SHP77 treated with DMSO at 0.1 percent for 48 hours (cell line): ENCODE results near the gene TEDC2.
"Not testable (repeated sequence)": the region's sequence is repeated elsewhere in the genome, so short reads cannot be mapped to it uniquely, and the experiment has no call there.

Experiments used
- DNase-seq: peaks from one replicate; lab custom pipeline; 2025; lab: John Stamatoyannopoulos, UW

TEDC2 gene

DNA sequence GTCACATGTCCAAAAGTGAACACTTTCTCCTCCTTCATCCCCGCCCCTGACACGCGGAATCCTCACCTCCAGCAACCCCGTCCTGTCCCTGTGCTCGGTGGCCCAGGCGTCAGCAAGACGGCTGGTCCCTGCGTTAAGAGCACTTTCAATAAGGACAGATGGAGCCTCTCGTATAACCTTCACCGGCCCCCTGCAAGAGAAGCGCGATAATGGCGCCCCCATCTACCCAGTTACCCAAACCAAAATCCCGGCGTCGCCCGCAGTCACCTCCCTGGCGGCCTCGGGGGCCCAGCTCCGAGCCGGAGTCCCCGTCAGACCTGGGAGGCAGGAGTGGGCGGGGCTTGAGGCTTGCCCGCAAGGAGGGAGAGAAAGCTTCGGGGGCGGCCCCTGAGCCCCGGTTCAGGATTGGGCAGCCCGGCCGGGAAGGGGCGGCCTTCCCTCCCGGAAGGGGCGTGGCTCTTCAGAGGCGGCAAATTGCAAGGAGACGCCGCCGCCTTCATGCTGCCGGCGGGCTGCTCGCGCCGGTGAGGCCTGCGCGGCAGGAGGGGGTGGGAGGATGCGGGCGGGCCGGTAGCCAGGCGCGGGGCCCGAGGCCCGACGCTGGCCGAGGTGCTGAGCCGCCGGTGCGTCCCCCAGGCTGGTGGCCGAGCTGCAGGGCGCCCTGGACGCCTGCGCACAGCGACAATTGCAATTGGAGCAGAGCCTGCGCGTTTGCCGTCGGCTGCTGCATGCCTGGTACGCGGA, at the start of gene TEDC2:
Gene TEDC2 (plus strand): TSS at position 463 of the 744 bp plus-strand sequence. CDS start 36 bp downstream, at position 499.
- DNase-seq, result peak; percentile 83

GRCh38 chr16:2415085-2415484, 44.8 kb upstream of the TEDC2 start:
- no peak for DNase-seq

DNA sequence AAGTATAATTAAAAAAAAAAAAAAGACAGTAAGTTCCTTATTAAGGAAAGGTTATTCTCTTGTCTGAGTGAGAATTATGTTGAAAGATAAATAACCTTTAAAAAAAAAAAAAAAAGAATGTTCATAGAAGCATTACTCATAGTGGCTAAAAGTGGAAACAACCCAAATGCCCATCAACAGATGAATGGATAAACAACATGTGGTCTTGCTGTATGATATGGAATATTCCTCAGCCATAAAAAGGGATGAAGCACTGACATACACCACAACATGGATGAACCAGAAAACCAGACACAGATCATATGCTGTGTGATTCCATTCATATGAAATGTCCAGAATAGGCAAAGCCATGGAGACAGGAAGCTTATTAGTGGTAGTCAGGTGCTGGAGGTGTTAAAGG, 39.9 kb upstream of the TEDC2 start:
- no peak for DNase-seq

DNA sequence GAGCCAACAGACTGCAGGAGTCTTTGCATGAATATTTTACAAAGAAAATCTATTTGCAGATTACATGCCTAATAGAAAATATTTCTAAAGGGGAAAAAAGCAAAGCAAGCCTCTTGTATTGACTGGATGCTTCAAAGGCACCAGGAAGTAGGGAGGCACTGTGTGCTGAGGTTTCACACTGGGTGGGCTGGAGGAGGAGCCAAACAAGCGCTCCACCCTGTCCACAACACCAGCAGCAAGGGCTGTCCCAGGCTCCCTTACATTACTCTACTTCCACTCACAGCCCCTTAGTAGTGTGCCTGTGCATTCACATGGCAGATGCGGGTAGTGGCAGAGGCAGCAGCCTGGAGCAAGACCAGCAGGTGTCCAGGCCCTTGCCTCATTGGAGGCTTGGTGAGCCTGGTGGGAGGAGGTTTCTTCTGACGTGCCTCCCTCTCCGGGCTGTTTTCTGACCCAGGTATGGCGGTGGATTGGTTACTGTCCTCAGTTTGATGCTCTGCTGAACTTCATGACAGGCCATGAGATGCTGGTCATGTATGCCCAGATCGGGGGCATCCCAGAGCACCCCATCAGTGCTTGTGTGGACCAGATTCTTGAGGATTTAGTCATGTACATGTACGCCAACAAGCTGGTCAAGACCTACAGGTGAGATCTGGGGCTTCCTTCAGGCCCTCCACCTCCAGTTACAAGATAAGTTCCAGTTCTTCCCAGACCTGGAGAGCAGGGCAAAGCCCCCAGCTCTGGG, 37.6 kb upstream of the TEDC2 start:
- DNase-seq, result peak; percentile 56

DNA sequence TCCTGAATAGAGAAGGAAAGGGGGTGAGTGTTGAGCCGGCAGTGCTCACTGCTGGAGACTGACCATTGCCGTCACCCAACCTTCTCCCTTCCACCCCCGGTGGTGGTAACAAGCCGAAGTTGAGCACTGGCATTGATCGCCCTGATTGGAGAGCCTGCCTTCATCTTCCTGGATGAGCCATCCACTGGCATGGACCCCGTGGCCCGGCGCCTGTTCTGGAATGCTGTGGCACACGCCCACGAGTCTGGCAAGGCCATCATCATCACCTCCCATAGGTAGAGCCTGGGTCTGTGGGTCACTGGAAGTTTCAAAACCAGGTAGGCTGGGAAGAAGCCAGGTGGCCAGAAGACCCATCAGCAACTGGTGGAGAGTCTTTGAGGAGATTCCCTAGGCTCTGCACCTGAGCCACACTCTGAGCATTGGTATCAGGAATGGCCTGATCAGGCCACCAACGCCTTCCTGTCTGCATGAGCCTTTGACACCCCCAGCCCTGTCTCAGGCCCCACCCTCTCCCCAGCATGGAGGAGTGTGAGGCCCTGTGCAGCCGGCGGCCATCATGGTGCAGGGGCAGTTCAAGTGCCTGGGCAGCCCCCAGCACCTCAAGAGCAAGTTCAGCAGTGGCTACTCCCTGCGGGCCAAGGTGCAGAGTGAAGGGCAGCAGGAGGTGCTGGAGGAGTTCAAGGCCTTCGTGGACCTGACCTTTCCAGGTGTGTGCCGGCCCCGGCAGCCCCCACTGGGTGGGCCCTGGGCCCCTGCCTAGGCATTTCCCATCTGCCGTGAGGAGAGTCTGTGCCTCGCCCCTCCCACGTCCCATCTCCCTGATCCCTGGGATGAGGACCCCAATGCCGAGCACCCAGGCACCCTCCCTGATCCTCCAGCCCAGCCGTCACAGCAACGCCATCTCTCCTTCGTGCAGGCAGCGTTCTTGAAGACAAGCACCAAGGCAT, 35.6 kb upstream of the TEDC2 start:
- DNase-seq, result no peak

GRCh38 chr16:2425008-2425518, 34.8 kb upstream of the TEDC2 start:
- no peak for DNase-seq

- no peak for DNase-seq
Measured at GRCh38 chr16:2425825-2426430, 34.0 kb upstream of the TEDC2 start.

- DNase-seq, result no peak
Measured at GRCh38 chr16:2426941-2427361, 33.0 kb upstream of the TEDC2 start.

- DNase-seq, result no peak
Measured at GRCh38 chr16:2427526-2427925, 32.4 kb upstream of the TEDC2 start.

GRCh38 chr16:2428051-2428783, 31.7 kb upstream of the TEDC2 start:
- peak; percentile 10 for DNase-seq

GRCh38 chr16:2428784-2429033, 31.2 kb upstream of the TEDC2 start:
- no peak for DNase-seq

DNA sequence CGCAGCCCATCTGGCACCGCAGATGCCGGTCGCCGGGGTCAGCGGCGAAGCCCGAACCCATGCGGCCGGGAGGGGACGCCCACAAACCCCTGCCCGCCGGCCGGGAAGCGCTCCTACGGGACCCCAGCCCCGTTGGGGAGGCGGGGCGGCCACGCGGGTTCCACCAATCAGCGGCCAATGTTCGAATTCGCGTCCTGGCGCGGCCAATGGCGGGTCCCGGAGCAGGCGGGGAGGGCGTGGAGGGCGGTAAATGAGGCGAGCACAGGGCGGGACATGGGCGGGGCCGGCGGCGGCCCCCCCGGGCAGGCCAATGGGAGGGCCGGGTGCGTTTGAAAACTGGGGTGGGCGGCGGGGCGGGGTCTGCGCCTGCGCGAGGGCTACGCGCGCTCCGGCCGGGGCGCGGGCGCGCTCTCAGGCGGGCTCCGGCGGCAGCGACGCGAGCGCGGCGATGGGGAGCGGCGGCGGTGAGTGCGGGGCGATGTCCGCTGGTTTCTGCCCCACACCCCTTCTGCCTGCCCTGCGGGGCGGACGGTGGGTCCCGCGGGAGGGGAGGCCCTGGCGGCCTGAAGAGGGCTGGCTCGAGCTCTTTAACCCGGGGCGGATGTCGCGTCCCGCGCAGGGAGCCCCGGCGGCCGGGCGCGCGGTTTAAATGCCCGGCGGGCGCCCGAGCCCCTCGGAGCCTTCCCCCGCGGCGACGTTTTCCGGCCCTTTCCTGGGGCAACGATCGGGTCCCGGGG, 30.7 kb upstream of the TEDC2 start, which contains the start of gene CCNF:
Gene CCNF (plus strand): TSS at position 414 of the 737 bp plus-strand sequence. CDS start 35 bp downstream, at position 449.
- peak; percentile 82 for DNase-seq

DNA sequence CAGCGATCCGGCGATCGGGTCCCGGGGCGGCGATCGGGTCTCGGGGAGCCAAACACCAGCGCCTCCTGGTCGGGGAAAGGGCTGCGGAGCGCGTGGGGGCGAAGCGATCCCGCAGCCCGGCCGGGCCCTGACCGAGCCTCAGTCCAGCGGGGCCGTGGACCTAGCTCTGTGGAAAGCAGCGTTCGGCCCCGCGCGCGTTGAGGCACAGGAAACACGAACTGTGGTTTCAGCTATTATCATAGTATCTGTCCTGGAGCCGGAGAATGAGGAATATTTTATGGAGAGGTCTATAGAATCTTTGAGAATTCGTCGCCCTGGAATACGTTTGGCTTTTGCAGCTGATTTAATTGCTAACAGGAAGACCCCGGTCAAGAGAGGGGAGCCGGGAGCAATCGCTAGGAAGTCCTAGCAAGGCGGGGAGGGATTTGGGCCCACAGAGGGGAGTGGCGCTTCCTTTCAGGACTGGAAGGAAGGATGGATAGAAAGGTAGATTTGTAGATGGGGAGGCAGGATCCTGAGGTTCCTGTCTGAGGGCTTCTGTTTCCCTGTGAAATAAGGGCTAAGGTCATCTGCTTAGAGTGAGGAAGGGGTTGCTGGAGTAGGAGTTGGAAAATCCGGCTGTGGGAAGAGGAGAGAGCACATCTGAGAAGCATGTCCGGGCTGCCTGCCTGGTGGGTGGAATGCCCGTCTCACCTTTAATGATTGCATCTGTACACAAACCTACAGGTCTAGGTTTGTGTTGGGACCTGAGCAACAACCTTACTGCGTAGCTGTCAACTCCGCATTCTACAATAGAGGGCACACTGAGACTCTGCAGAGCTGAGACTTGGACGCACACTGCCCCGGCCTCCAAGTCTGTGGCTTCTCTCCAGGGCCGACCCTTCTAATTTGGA, 29.9 kb upstream of the TEDC2 start:
- no peak for DNase-seq

GRCh38 chr16:2432286-2432685, 27.6 kb upstream of the TEDC2 start:
- DNase-seq, result no peak

DNA sequence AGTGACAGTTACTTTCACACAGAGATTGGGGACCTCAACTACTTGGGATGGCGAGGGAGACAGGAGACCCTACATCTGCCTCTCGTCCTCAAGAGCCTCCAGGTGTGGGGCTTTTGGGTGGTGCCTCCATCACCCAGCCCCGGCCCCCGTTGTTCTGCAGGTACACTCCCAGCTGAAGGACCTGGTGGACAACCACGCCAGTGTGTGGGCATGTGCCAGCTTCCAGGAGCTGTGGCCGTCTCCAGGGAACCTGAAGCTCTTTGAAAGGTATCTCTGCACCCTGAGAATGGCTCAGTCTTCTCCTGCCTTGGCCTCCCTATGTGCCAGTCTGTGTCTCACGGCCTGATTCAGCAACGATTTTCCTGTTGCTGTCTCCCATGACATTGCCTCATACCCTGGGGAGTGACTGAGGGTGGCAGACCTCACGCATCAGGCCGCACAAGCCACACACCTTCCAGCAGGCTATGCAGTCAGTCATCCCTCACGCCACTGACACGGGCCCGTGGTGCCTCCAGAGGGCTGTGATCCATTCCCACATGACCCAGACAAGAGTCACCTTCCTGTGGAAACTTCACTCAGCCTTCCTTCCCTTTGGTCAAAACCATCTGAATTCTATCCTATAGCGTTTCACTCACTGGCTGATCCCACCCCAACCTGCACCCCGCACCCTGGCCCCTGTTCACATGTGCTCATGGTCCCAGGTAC, 27.0 kb upstream of the TEDC2 start:
- no peak for DNase-seq

- not testable (repeated sequence) for DNase-seq
Measured at GRCh38 chr16:2435236-2435635, 24.7 kb upstream of the TEDC2 start.

GRCh38 chr16:2436110-2436509, 23.8 kb upstream of the TEDC2 start:
- no peak for DNase-seq

DNA sequence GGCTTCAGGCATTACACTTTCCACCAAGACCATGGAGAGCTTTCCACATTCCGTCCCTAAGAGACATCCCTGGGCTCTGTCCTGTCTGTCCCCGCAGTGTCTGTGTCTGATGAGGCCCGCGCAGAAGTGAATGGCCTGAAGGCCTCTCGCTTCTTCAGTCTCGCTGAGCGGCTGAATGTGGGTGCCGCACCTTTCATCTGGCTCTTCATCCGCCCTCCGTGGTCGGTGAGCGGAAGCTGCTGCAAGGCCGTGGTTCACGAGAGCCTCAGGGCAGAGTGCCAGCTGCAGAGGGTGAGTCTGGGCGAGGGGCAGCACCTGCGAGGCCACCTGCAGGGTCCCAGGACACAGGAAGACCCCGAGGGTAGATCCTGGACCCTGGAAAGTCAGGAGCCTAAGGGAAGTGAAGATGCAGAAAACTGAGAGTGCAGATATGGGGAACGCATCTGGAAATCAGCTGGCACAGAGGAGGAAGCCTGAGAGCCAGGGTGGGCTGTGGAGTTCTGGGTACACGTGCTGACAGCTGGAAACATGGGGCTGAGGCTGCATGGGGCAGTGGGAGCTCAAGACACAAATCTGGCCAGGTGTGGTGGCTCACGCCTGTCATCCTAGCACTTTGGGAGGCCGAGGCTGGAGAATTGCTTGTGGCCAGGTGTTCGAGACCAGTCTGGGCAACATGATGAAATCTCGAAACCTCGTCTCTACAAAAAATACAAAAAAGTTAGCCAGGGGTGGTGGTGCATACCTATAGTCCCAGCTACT, 22.7 kb upstream of the TEDC2 start:
- no peak for DNase-seq
